Vein endothelial cell (primary cell): ENCODE data around the gene GCHFR. TPM values are rescaled to one million over a fixed set of nuclear protein-coding genes. Genes with fewer than 3 reads are reported as not detected.

ENCODE experiments used
- small RNA-seq: library from RNA; depleted of rRNA; stranded (forward); fragments of <200 nt; gene quantifications from one replicate; pipeline ENCODE3, GENCODE V24; 2012
- total RNA-seq: library from RNA; depleted of rRNA; stranded (reverse); fragments of >200 nt; gene quantifications from 2 replicates; pipeline ENCODE4 v1.2.3, GENCODE V29; 2012

Gene GCHFR
- 14.7 and 18.3 TPM in 2 replicates for total RNA-seq

GRCh38 chr15:40763801-40764628 lies at the start of gene GCHFR:
GCHFR (plus strand) TSS chr15:40764068; CDS start chr15:40764181, 113 bp downstream.

DNA sequence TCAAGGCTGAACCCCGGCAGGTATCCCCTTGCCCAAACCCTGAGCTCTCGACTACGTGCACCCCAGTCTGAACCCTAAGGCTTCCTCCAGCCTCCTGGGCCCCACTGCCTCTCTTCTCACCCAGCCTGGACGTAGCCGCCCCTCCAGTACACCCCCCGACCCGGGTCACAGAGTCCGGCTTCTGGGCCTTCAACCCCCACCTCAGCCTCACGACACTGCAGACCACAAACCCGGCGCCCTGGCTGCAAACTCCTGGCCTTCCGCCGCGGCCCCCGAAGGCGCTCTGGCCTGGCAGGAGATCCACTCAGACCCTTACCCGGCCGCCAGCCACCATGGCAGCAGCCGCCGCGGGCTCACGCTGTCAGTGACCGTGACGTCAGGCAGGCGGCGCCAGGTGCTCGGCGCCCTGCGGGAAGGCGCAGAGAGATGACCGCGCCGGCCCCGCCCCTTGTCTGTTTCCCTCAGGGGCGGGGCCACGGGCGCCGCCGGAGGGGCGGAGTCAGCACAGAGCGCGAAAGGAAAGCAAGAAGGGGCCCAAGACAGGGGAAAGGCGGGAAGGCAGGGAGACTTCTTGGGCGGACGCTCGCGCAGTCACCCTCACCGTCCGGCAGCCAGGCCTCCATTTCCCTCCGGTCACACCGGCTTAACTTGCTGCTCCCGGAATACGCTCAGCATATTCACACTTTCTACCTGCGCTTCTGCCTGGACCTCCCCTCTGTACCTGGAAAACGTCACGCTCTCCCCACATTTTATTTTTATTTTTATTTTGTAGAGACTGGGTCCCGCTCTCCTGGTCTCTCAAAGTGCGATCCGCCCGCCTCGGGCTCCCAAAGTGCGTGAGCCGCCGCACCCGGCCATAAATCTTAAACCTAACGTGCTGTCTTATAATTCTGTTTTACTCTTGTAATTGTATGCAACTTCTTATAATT lies 8.7 kb upstream of the GCHFR start, which contains the start of gene RMDN3:
Gene RMDN3, minus strand, starts transcription at position 372 of the 929 bp plus-strand sequence. CDS start 471 bp downstream, outside the sequence.

DNA sequence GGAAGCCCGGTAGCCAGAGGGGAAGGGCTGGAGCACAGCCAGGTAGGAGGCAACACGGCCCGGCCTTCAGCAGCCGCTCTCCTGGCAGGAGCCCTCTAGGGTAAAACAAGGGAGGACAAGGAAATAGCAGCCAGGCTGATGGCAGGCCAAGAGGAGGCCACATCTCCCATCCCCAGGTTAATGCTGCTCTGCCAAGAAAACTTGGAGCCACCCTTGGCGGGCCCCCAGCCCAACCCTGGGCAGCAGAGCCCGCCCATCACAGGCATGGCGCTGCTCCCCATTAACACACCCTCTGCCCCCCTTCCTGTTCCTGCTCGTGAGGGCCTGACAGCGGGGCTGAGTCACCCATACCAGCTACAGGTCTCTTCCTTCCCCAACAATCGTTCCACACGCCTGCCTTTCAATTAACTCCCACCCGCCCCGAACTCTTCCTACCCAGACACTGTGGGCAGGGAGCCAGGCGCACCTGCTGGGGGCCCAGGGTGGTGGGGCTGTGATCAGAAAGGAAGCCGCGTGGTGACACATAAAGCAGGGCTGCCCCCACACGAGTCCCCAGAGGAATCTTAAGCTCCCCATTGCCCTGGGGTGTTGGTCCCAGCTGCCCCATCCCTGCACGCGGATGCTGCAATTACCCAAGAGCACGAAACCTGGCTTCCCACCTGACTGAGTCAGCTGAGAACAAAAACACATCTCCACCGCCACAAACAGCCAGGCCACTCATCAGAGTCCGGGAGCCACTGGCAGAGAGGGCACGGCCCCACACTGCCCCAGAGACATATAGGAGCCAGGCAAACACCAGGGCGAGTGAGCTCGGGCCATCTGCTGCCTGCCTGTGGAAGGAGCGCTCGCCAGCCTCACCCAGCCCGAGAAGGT lies 5.6 kb downstream of the GCHFR start, which contains the start of gene C15orf62:
Gene C15orf62, plus strand, starts transcription at position 707 of the 873 bp plus-strand sequence. CDS start 516 bp downstream, outside the sequence.

GRCh38 chr15:40807028-40807887 lies 43.4 kb downstream of the GCHFR start, which contains the start of the genes DNAJC17 and ZFYVE19:
DNAJC17 (minus strand) TSS chr15:40807473; CDS start chr15:40807446, 27 bp downstream.
ZFYVE19 (plus strand) TSS chr15:40807089; CDS start chr15:40807590, 501 bp downstream.

Small RNA genes lying within 50 kb of the gene (small RNA-seq; reads per million reads assigned to genes)
- not detected for gene SUMO2P15

Other genes with a start within 250 kb of the GCHFR start
- gene CCDC32, start 199.0 kb upstream of the GCHFR start, total RNA-seq = 16.0 and 24.2 TPM in 2 replicates
- 11.2 and 12.7 TPM in 2 replicates for gene RPUSD2, start 194.8 kb upstream of the GCHFR start, total RNA-seq
- 11.8 and 29.8 TPM in 2 replicates for gene KNL1, start 169.8 kb upstream of the GCHFR start, total RNA-seq
- 3.6 and 4.8 TPM in 2 replicates for gene RAD51, start 68.9 kb upstream of the GCHFR start, total RNA-seq
- gene RMDN3, start 8.8 kb upstream of the GCHFR start, total RNA-seq = 25.9 and 29.4 TPM in 2 replicates
- gene C15orf62, start 5.9 kb downstream of the GCHFR start, total RNA-seq = 0.65 and 1.4 TPM in 2 replicates
- gene ZFYVE19, start 43.0 kb downstream of the GCHFR start, total RNA-seq = 25.2 and 26.0 TPM in 2 replicates
- gene DNAJC17, start 43.4 kb downstream of the GCHFR start, total RNA-seq = 22.2 and 41.6 TPM in 2 replicates
- gene PPP1R14D, start 64.6 kb downstream of the GCHFR start, total RNA-seq = not detected in 2 replicates
- 3.2 and 5.2 TPM in 2 replicates for gene SPINT1, start 80.0 kb downstream of the GCHFR start, total RNA-seq
- gene RHOV, start 110.2 kb downstream of the GCHFR start, total RNA-seq = under 0.01 and 0.10 TPM in 2 replicates
- 63.1 and 64.7 TPM in 2 replicates for gene VPS18, start 130.4 kb downstream of the GCHFR start, total RNA-seq
- gene DLL4, start 165.3 kb downstream of the GCHFR start, total RNA-seq = 80.4 and 101 TPM in 2 replicates
- 5.8 and 7.8 TPM in 2 replicates for gene CHAC1, start 189.4 kb downstream of the GCHFR start, total RNA-seq